GM19193 (cell line): ENCODE results near the gene NCCRP1.

Experiments
- POLR2A ChIP-seq: IDR thresholded peaks from 4 replicates; pipeline ENCODE4 v1.6.1; 2011; ENCODE audit not compliant: insufficient read depth, insufficient read length; ENCODE audit errors: extremely low read depth

NCCRP1 gene

GRCh38 chr19:39206122-39206521 is 9.4 kb downstream of the NCCRP1 start:
- no peak for TF ChIP-seq POLR2A

GRCh38 chr19:39207293-39207836 is 10.6 kb downstream of the NCCRP1 start:
- no peak for TF ChIP-seq POLR2A

GRCh38 chr19:39208175-39208795 is 11.5 kb downstream of the NCCRP1 start:
- TF ChIP-seq POLR2A = no peak

GRCh38 chr19:39209196-39209595 is 12.4 kb downstream of the NCCRP1 start:
- no peak for TF ChIP-seq POLR2A

- TF ChIP-seq POLR2A = no peak
Measured at GRCh38 chr19:39211731-39212374, 15.1 kb downstream of the NCCRP1 start.

- no peak for TF ChIP-seq POLR2A
Measured at GRCh38 chr19:39212375-39212742, 15.6 kb downstream of the NCCRP1 start.

- TF ChIP-seq POLR2A = no peak
Measured at GRCh38 chr19:39217094-39217493, 20.3 kb downstream of the NCCRP1 start.

GRCh38 chr19:39218230-39219007 is 21.7 kb downstream of the NCCRP1 start:
- TF ChIP-seq POLR2A = no peak

- TF ChIP-seq POLR2A = no peak
Measured at GRCh38 chr19:39223703-39224279, 27.0 kb downstream of the NCCRP1 start.

GRCh38 chr19:39224910-39225309 is 28.1 kb downstream of the NCCRP1 start:
- no peak for TF ChIP-seq POLR2A

GRCh38 chr19:39230096-39230764 is 33.5 kb downstream of the NCCRP1 start:
- TF ChIP-seq POLR2A = no peak

- no peak for TF ChIP-seq POLR2A
Measured at GRCh38 chr19:39232708-39233107, 35.9 kb downstream of the NCCRP1 start.

- TF ChIP-seq POLR2A = no peak
Measured at GRCh38 chr19:39236527-39236926, 39.8 kb downstream of the NCCRP1 start.

GRCh38 chr19:39237200-39238184 is 40.7 kb downstream of the NCCRP1 start:
- peak; percentile 43 for TF ChIP-seq POLR2A

GRCh38 chr19:39238209-39238608 is 41.4 kb downstream of the NCCRP1 start:
- TF ChIP-seq POLR2A = no peak
